ENCODE measurements around the gene KIAA0753.

The KIAA0753 gene

GRCh38 chr17:6547336-6547735 is 93.2 kb downstream of the KIAA0753 start:
- Histone ChIP-seq H3K36me3 (ENCODE audit: control insufficient read depth, insufficient read depth, low read length) (no peaks in the 10 kb centered on the region), H3K4me3 (ENCODE audit: extremely low read depth, insufficient read depth, low read length, poor library complexity, severe bottlenecking) (no peak overlapping the region), H3K27ac (ENCODE audit: low read depth, low read length, severe bottlenecking) (no peak overlapping the region), H3K4me1 (ENCODE audit: control insufficient read depth, insufficient read depth, low read length, poor library complexity, severe bottlenecking) (peaks cover 4% of the 10 kb centered on the region), H3K9me3 (ENCODE audit: control insufficient read depth, low read length) (no peaks in the 10 kb centered on the region)
- 79 to 82% methylated on average over 5 to 6 of the region's 6 CpGs for WGBS, 2 experiments (ENCODE audit: insufficient coverage in 2 of 2)

- no peaks in the 10 kb centered on the region for H3K36me3 ChIP-seq (ENCODE audit: control insufficient read depth, insufficient read depth, low read length)
Observed at GRCh38 chr17:6546069-6546718, 94.3 kb downstream of the KIAA0753 start.

GRCh38 chr17:6545291-6545690 is 95.2 kb downstream of the KIAA0753 start:
- Histone ChIP-seq H3K27ac (ENCODE audit: low read depth, low read length, severe bottlenecking) (no peak overlapping the region), H3K4me1 (ENCODE audit: control insufficient read depth, insufficient read depth, low read length, poor library complexity, severe bottlenecking) (peaks cover 4% of the 10 kb centered on the region), H3K9me3 (ENCODE audit: control insufficient read depth, low read length) (no peaks in the 10 kb centered on the region), H3K36me3 (ENCODE audit: control insufficient read depth, insufficient read depth, low read length) (no peaks in the 10 kb centered on the region), H3K4me3 (ENCODE audit: extremely low read depth, insufficient read depth, low read length, poor library complexity, severe bottlenecking) (no peak overlapping the region)
- WGBS, 2 experiments (ENCODE audit: insufficient coverage in 2 of 2), result 78 to 90% methylated on average over 6 to 8 of the region's 8 CpGs

More at GRCh38 chr17:6546069-6546718, 94.3 kb downstream of the KIAA0753 start:
- Histone ChIP-seq H3K4me1 (ENCODE audit: control insufficient read depth, insufficient read depth, low read length, poor library complexity, severe bottlenecking) (peaks cover 4% of the 10 kb centered on the region), H3K27ac (ENCODE audit: low read depth, low read length, severe bottlenecking) (no peak overlapping the region), H3K4me3 (ENCODE audit: extremely low read depth, insufficient read depth, low read length, poor library complexity, severe bottlenecking) (no peak overlapping the region), H3K9me3 (ENCODE audit: control insufficient read depth, low read length) (no peaks in the 10 kb centered on the region)
- WGBS, 2 experiments (ENCODE audit: insufficient coverage in 2 of 2), result 86 to 95% methylated on average over 7 to 10 of the region's 10 CpGs

- no peaks in the 10 kb centered on the region for H3K36me3 ChIP-seq (ENCODE audit: control insufficient read depth, insufficient read depth, low read length)
- WGBS, 2 experiments (ENCODE audit: insufficient coverage in 2 of 2), result 93 to 96% methylated on average over 5 of the region's 5 CpGs
- H3K4me3 ChIP-seq (ENCODE audit: extremely low read depth, insufficient read depth, low read length, poor library complexity, severe bottlenecking), result no peak overlapping the region
- H3K27ac ChIP-seq (ENCODE audit: low read depth, low read length, severe bottlenecking), result no peak overlapping the region
- peaks cover 4% of the 10 kb centered on the region for H3K4me1 ChIP-seq (ENCODE audit: control insufficient read depth, insufficient read depth, low read length, poor library complexity, severe bottlenecking)
- peaks cover 3% of the 10 kb centered on the region for H3K9me3 ChIP-seq (ENCODE audit: control insufficient read depth, low read length)
Observed at GRCh38 chr17:6544011-6544370, 96.5 kb downstream of the KIAA0753 start.

GRCh38 chr17:6543079-6544010 is 97.2 kb downstream of the KIAA0753 start:
- H3K4me3 ChIP-seq (ENCODE audit: extremely low read depth, insufficient read depth, low read length, poor library complexity, severe bottlenecking), result no peak overlapping the region
- H3K27ac ChIP-seq (ENCODE audit: low read depth, low read length, severe bottlenecking), result no peak overlapping the region
- whole genome bisulfite sequencing, 2 experiments (ENCODE audit: insufficient coverage in 2 of 2), result 88 to 91% methylated on average over 11 to 12 of the region's 16 CpGs
- peaks cover 6% of the 10 kb centered on the region for H3K9me3 ChIP-seq (ENCODE audit: control insufficient read depth, low read length)
- peaks cover 2% of the 10 kb centered on the region for H3K4me1 ChIP-seq (ENCODE audit: control insufficient read depth, insufficient read depth, low read length, poor library complexity, severe bottlenecking)
- H3K36me3 ChIP-seq (ENCODE audit: control insufficient read depth, insufficient read depth, low read length), result no peaks in the 10 kb centered on the region

GRCh38 chr17:6542577-6542976 is 97.9 kb downstream of the KIAA0753 start:
- WGBS, 2 experiments (ENCODE audit: insufficient coverage in 2 of 2), result 86 to 100% methylated on average over 2 of the region's 4 CpGs
- H3K36me3 ChIP-seq (ENCODE audit: control insufficient read depth, insufficient read depth, low read length), result no peaks in the 10 kb centered on the region
- H3K4me1 ChIP-seq (ENCODE audit: control insufficient read depth, insufficient read depth, low read length, poor library complexity, severe bottlenecking), result no peaks in the 10 kb centered on the region
- H3K9me3 ChIP-seq (ENCODE audit: control insufficient read depth, low read length), result peaks cover 6% of the 10 kb centered on the region
- no peak overlapping the region for H3K27ac ChIP-seq (ENCODE audit: low read depth, low read length, severe bottlenecking)
- no peak overlapping the region for H3K4me3 ChIP-seq (ENCODE audit: extremely low read depth, insufficient read depth, low read length, poor library complexity, severe bottlenecking)

GRCh38 chr17:6541886-6542285 is 98.6 kb downstream of the KIAA0753 start:
- Histone ChIP-seq H3K36me3 (ENCODE audit: control insufficient read depth, insufficient read depth, low read length) (no peaks in the 10 kb centered on the region), H3K27ac (ENCODE audit: low read depth, low read length, severe bottlenecking) (no peak overlapping the region), H3K9me3 (ENCODE audit: control insufficient read depth, low read length) (peaks cover 6% of the 10 kb centered on the region), H3K4me1 (ENCODE audit: control insufficient read depth, insufficient read depth, low read length, poor library complexity, severe bottlenecking) (no peaks in the 10 kb centered on the region), H3K4me3 (ENCODE audit: extremely low read depth, insufficient read depth, low read length, poor library complexity, severe bottlenecking) (no peak overlapping the region)
- 100% methylated on average over 1 of the region's 4 CpGs; no CpG with 5 or more reads in 1 of the 2 experiments for WGBS, 2 experiments (ENCODE audit: insufficient coverage in 2 of 2)

- Histone ChIP-seq H3K27ac (ENCODE audit: low read depth, low read length, severe bottlenecking) (no peak overlapping the region), H3K9me3 (ENCODE audit: control insufficient read depth, low read length) (peaks cover 6% of the 10 kb centered on the region), H3K4me1 (ENCODE audit: control insufficient read depth, insufficient read depth, low read length, poor library complexity, severe bottlenecking) (no peaks in the 10 kb centered on the region), H3K4me3 (ENCODE audit: extremely low read depth, insufficient read depth, low read length, poor library complexity, severe bottlenecking) (no peak overlapping the region), H3K36me3 (ENCODE audit: control insufficient read depth, insufficient read depth, low read length) (no peaks in the 10 kb centered on the region)
- 32 to 48% methylated on average over 3 of the region's 3 CpGs for WGBS, 2 experiments (ENCODE audit: insufficient coverage in 2 of 2)
Observed at GRCh38 chr17:6539871-6540270, 100.6 kb downstream of the KIAA0753 start.

- Histone ChIP-seq H3K4me1 (ENCODE audit: control insufficient read depth, insufficient read depth, low read length, poor library complexity, severe bottlenecking) (no peaks in the 10 kb centered on the region), H3K36me3 (ENCODE audit: control insufficient read depth, insufficient read depth, low read length) (no peaks in the 10 kb centered on the region), H3K4me3 (ENCODE audit: extremely low read depth, insufficient read depth, low read length, poor library complexity, severe bottlenecking) (no peak overlapping the region), H3K9me3 (ENCODE audit: control insufficient read depth, low read length) (peaks cover 6% of the 10 kb centered on the region), H3K27ac (ENCODE audit: low read depth, low read length, severe bottlenecking) (no peak overlapping the region)
- WGBS, 2 experiments (ENCODE audit: insufficient coverage in 2 of 2), result 87 to 93% methylated on average over 9 to 10 of the region's 10 CpGs
Observed at GRCh38 chr17:6536566-6537065, 103.9 kb downstream of the KIAA0753 start.

GRCh38 chr17:6536053-6536452 is 104.5 kb downstream of the KIAA0753 start:
- Histone ChIP-seq H3K4me3 (ENCODE audit: extremely low read depth, insufficient read depth, low read length, poor library complexity, severe bottlenecking) (no peak overlapping the region), H3K27ac (ENCODE audit: low read depth, low read length, severe bottlenecking) (no peak overlapping the region), H3K36me3 (ENCODE audit: control insufficient read depth, insufficient read depth, low read length) (no peaks in the 10 kb centered on the region), H3K4me1 (ENCODE audit: control insufficient read depth, insufficient read depth, low read length, poor library complexity, severe bottlenecking) (no peaks in the 10 kb centered on the region), H3K9me3 (ENCODE audit: control insufficient read depth, low read length) (peaks cover 6% of the 10 kb centered on the region)
- 87 to 89% methylated on average over 8 to 10 of the region's 10 CpGs for WGBS, 2 experiments (ENCODE audit: insufficient coverage in 2 of 2)
